Natural killer cell (primary cell): Measurements from ENCODE around the gene AARS1. TPM values are rescaled to one million over a fixed set of nuclear protein-coding genes. Genes with fewer than 3 reads are reported as not detected.
"Not testable (repeated sequence)": the region's sequence is repeated elsewhere in the genome, so short reads cannot be mapped to it uniquely, and the experiment has no call there.

Source experiments
- ATAC-seq, 3 donors: fragments of 150-1000 bp in 2 of 3; fragments of 200-7000 bp in 1 of 3; cut with Tn5 transposase; 1 replicate in 1 of 3; 2 replicates in 2 of 3; pipeline ENCODE4 v1.10.0; 2021; ENCODE audit warnings: mild to moderate bottlenecking in 2 of 3, moderate library complexity in 2 of 3
- DNase-seq, 2 donors: peaks; one replicate each; pipeline versions ENCODE4 v3.0.0 to v3.0.0-alpha.2; 2013 to 2021; ENCODE audit warnings: mixed read lengths in 1 of 2
- H3K27ac ChIP-seq: one replicate; pipeline ENCODE4 v1.5.1; 2013; ENCODE audit warnings: mild to moderate bottlenecking, low read length
- H3K27me3 ChIP-seq: one replicate; pipeline ENCODE4 v1.6.1; 2013; ENCODE audit warnings: low read length; ENCODE audit not compliant: control insufficient read depth, insufficient read depth
- H3K36me3 ChIP-seq: one replicate; pipeline ENCODE4 v1.6.1; 2013; ENCODE audit warnings: low read length; ENCODE audit not compliant: control insufficient read depth, insufficient read depth
- H3K4me1 ChIP-seq: one replicate; pipeline ENCODE4 v1.6.1; 2013; ENCODE audit warnings: low read length; ENCODE audit not compliant: control insufficient read depth, insufficient read depth
- H3K4me3 ChIP-seq: one replicate; pipeline ENCODE4 v1.5.1; 2013; ENCODE audit warnings: low read length
- H3K9me3 ChIP-seq: one replicate; pipeline ENCODE4 v1.6.1; 2013; ENCODE audit warnings: low read length; ENCODE audit not compliant: control insufficient read depth, insufficient read depth
- H3K27ac Mint-ChIP-seq, 2 donors: one replicate each; pipeline ENCODE4 v1.8.0; 2022; ENCODE audit warnings: mild to moderate bottlenecking in 2 of 2, mixed read lengths in 2 of 2, moderate library complexity in 1 of 2
- H3K27me3 Mint-ChIP-seq, 2 donors: one replicate each; pipeline ENCODE4 v1.8.0; 2022; ENCODE audit warnings: low read depth in 2 of 2, mixed read lengths in 2 of 2
- H3K36me3 Mint-ChIP-seq: one replicate; pipeline ENCODE4 v1.8.0; 2022; ENCODE audit warnings: mixed read lengths
- H3K4me1 Mint-ChIP-seq, 2 donors: one replicate each; pipeline ENCODE4 v1.8.0; 2022; ENCODE audit warnings: mixed read lengths in 2 of 2
- H3K4me3 Mint-ChIP-seq: one replicate; pipeline ENCODE4 v1.8.0; 2022; ENCODE audit warnings: mild to moderate bottlenecking, moderate library complexity, mixed read lengths
- H3K9me3 Mint-ChIP-seq, 2 donors: one replicate each; pipeline ENCODE4 v1.8.0; 2022; ENCODE audit warnings: mixed read lengths in 2 of 2
- WGBS: methylation state at CpG from one replicate; pipeline ENCODE4 v1.1.7; 2013; ENCODE audit warnings: missing lambda C conversion rate; ENCODE audit not compliant: insufficient coverage; 5-methylcytosine and 5-hydroxymethylcytosine counted together
- intact Hi-C: fragments of 100-400 bp; cut with micrococcal nuclease; formaldehyde crosslinking; loops from one replicate; pipeline ENCODE4 v1.14.2; 2022
- total RNA-seq, 4 donors: library from RNA; stranded (reverse); fragments of 120-200 nt in 1 of 4; gene quantifications; one replicate each; pipeline versions ENCODE4 v1.2.3 to v1.2.4, GENCODE V29; 2013 to 2022
- TF ChIP-seq, protein P1 (sequence below): fragments of 200-600 bp; IDR thresholded peaks from one replicate; pipeline ENCODE4 v1.8.0; 2022; ENCODE audit warnings: antibody characterized with exemption

The AARS1 gene
- total RNA-seq, result 10 to 100 TPM; 19.8 to 29.9 (median 26.1) TPM
- total RNA-seq (2013), result 24.8 TPM

DNA sequence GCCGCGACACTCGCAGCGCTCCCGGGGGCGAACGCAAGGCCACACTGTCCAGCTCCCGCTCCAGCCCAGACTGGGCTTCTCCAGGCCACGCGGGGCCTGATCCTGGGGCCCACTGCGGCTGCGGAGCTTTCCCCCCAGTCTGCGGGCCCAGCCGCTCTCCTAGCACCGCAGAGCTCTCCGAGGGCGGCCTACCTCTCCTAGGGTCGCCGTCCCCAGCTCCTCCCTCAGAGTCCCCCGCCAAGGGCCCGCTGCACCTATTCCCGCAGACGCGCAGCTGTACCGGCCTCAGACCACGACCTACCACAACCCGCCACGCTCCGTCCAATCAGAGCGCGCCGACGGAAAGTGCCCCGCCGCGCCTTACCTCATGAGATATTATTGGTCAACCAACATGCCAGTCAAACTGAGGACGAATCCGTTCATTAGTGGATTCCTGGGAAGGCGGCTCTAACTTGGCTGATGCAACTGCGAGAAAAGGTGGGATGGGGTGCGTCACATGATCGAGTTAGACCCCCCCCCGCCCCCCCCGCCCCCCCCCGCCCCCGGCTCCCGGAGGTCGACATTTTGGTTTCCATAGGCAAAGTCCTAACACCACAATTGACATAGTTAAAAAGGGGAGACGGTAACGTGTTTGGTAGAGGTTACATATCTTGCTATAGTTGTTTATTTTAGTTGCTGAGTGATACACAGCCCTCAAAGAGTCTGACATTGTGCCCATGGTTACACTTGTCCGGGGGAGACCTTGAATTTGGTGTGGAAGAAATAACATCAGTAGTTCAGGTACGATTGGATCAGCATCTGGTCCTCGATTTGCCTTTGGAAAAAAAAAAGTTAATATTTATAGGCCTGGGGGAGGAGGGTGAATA lies at the start of gene AARS1:
TSS of gene AARS1 (minus strand) at position 278 of the 866 bp plus-strand sequence. CDS start 6,743 bp downstream, outside the sequence.
- TF ChIP-seq, protein P1, sequence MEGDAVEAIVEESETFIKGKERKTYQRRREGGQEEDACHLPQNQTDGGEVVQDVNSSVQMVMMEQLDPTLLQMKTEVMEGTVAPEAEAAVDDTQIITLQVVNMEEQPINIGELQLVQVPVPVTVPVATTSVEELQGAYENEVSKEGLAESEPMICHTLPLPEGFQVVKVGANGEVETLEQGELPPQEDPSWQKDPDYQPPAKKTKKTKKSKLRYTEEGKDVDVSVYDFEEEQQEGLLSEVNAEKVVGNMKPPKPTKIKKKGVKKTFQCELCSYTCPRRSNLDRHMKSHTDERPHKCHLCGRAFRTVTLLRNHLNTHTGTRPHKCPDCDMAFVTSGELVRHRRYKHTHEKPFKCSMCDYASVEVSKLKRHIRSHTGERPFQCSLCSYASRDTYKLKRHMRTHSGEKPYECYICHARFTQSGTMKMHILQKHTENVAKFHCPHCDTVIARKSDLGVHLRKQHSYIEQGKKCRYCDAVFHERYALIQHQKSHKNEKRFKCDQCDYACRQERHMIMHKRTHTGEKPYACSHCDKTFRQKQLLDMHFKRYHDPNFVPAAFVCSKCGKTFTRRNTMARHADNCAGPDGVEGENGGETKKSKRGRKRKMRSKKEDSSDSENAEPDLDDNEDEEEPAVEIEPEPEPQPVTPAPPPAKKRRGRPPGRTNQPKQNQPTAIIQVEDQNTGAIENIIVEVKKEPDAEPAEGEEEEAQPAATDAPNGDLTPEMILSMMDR, result no peak
- ATAC-seq (peak; percentile 94 to 98 (median 97)), DNase-seq (peak; percentile 90 to 99)
- Histone ChIP-seq H3K27me3 (no peaks in the 10 kb centered on the region), H3K27ac (peak within 1 kb of the TSS; percentile 83), H3K36me3 (no peaks in the 10 kb centered on the region), H3K4me3 (peak within 1 kb of the TSS; percentile 78), H3K9me3 (no peaks in the 10 kb centered on the region), H3K4me1 (peaks cover 16% of the 10 kb centered on the region)
- Mint-ChIP-seq H3K4me1 (peaks cover 16 to 18% of the 10 kb centered on the region in 2 donors), H3K36me3 (no peaks in the 10 kb centered on the region), H3K27me3 (no peaks in the 10 kb centered on the region), H3K4me3 (peak within 1 kb of the TSS; percentile 100), H3K27ac (peak within 1 kb of the TSS; percentile 97 to 100), H3K9me3 (no peaks in the 10 kb centered on the region)
- intact Hi-C loops, result loop anchor here (1.0 to 2.0 kb wide), 2 partner anchors 10 to 57 kb away; partner anchors contain the start of genes DDX19A and DDX19B
- WGBS, result under 1% methylated on average over 42 of the region's 53 CpGs

DNA sequence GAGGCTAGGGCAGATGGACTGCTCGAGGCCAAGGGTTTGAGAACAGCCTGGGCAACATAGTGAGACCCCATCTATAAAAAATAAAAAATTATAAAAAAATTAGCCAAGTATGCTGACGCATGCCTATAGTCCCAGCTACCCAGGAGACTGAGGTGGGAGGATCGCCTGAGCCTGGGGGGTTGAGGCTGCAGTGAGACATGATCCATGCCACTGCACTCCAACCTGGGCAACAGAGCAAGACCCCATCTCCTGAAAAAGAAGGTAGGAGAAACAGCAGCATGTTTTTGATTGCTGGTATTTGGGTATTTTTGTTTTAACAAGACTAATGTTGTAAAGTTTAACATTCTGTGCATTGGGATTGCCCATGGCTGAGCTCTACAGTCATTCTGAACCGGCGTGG lies 48.5 kb upstream of the AARS1 start:
- H3K9me3 Mint-ChIP-seq, result no peaks in the 10 kb centered on the region
- H3K36me3 Mint-ChIP-seq, result no peaks in the 10 kb centered on the region
- H3K4me3 Mint-ChIP-seq, result no peak overlapping the region
- TF ChIP-seq, protein P1, result no peak
- Histone ChIP-seq H3K4me3 (no peak overlapping the region), H3K27ac (no peak overlapping the region), H3K27me3 (no peaks in the 10 kb centered on the region), H3K36me3 (peaks cover 15% of the 10 kb centered on the region), H3K9me3 (no peaks in the 10 kb centered on the region), H3K4me1 (no peaks in the 10 kb centered on the region)
- WGBS, result 97% methylated on average over 5 of the region's 5 CpGs
- intact Hi-C loops, result no loop called here
- H3K27me3 Mint-ChIP-seq, result no peaks in the 10 kb centered on the region
- H3K27ac Mint-ChIP-seq, result no peak overlapping the region
- ATAC-seq (no peak), DNase-seq (no peak)
- peaks cover 0 to 4% of the 10 kb centered on the region in 2 donors for H3K4me1 Mint-ChIP-seq

DNA sequence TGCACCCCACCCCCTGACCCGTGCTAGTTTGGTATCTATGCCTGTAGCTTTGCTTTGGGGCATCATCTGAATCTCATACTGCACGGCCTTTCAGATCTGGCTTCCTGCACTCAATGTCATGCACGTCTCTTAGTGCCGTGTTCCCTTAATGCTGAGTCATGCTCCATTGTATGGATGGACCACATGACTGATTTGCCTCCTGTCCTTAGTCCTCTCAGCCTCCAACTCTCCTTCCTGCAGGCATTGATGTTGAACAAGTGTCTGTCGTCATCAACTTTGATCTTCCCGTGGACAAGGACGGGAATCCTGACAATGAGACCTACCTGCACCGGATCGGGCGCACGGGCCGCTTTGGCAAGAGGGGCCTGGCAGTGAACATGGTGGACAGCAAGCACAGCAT lies 43.4 kb upstream of the AARS1 start:
- H3K4me1 Mint-ChIP-seq, H3K4me1 ChIP-seq, H3K36me3 Mint-ChIP-seq, intact Hi-C loops, H3K4me3 Mint-ChIP-seq, H3K9me3 Mint-ChIP-seq, H3K4me3 ChIP-seq, H3K9me3 ChIP-seq, H3K27me3 ChIP-seq, H3K27me3 Mint-ChIP-seq, ATAC-seq, DNase-seq, H3K27ac ChIP-seq: not testable (repeated sequence)
- H3K36me3 ChIP-seq, result peaks cover 31% of the 10 kb centered on the region
- 76% methylated on average over 4 of the region's 12 CpGs for WGBS
- peak overlapping the region in 1 of 2 donors; percentile 27 for H3K27ac Mint-ChIP-seq

DNA sequence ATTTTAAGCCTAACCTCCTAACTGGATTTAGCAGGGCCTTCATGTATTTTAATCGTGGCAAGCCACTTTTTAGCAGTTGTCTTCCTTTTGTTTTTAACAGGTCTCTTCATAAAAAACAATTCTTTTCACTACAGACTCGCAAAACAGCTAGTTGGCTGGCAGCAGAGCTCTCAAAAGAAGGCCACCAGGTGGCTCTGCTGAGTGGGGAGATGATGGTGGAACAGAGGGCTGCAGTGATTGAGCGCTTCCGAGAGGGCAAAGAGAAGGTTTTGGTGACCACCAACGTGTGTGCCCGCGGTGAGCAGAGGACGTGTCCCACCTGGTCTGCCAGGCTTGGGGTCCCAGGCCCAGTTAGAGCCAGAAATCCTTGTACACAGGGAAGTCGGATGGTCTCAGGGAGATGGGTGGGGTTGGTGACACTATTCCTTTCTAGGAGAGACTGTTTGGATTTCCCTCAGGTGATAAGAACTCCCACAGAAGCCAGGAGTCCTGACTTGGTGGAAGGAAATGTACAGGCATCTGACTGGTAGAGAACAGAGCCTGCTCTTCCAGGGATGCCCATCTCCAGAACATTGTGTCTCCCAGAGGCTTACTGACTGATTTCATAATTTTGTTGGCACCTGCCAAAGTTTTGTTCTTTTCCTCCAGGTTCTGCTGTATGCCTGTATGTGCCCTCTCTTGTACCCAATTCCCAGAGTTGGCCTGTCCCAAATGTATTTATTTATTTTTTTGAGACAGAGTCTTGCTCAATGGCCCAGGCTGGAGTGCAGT lies 42.5 kb upstream of the AARS1 start:
- Histone ChIP-seq H3K27ac (no peak overlapping the region), H3K4me3 (no peak overlapping the region), H3K27me3 (no peaks in the 10 kb centered on the region), H3K4me1 (no peaks in the 10 kb centered on the region), H3K36me3 (peaks cover 33% of the 10 kb centered on the region), H3K9me3 (no peaks in the 10 kb centered on the region)
- intact Hi-C loops, result no loop called here
- no peaks in the 10 kb centered on the region for H3K27me3 Mint-ChIP-seq
- peak in 2 of 3 donors; percentile 53 to 55 for ATAC-seq
- H3K36me3 Mint-ChIP-seq, result no peaks in the 10 kb centered on the region
- no peak overlapping the region for H3K4me3 Mint-ChIP-seq
- no peaks in the 10 kb centered on the region for H3K4me1 Mint-ChIP-seq
- peak overlapping the region in 1 of 2 donors; percentile 27 for H3K27ac Mint-ChIP-seq
- H3K9me3 Mint-ChIP-seq, result no peaks in the 10 kb centered on the region
- TF ChIP-seq, protein P1, result peak; percentile 9
- DNase-seq, result peak in 1 of 2 donors; percentile 33
- WGBS, result 92% methylated on average over 9 of the region's 9 CpGs
